ENCODE data around the gene ADD3.

GRCh38 chr10:110059925-110060324 is 52.1 kb downstream of the ADD3 start:
- TF ChIP-seq POLR2AphosphoS5 (IDR thresholded peaks at IDR 0.05; ENCODE audit: low read depth, low read length) (no peak), POLR2A (IDR thresholded peaks at IDR 0.05; ENCODE audit: low read depth, low read length) (no peak), TAF1 (IDR thresholded peaks at IDR 0.05; ENCODE audit: low read depth, low read length) (no peak), PAX5 (IDR thresholded peaks at IDR 0.05; ENCODE audit: insufficient read depth, low read length, severe bottlenecking) (no peak), SPI1 (IDR thresholded peaks at IDR 0.05; ENCODE audit: low read depth, low read length) (0 out of 2 replicates have a peak, but pooled peaks have one; percentile 7), POU2F2 (IDR thresholded peaks at IDR 0.05; ENCODE audit: low read depth, low read length) (no peak)
